NCI-H460 (cell line): ENCODE results near the gene FOXL2NB. TPM values are rescaled to one million over a fixed set of nuclear protein-coding genes. Genes with fewer than 3 reads are reported as not detected.

Experiments
- DNase-seq: peaks from one replicate; pipeline ENCODE4 v3.0.0-alpha.2; 2016; ENCODE audit warnings: low read depth; ENCODE audit errors: extremely low read depth
- total RNA-seq: library from RNA; depleted of rRNA; stranded (reverse); fragments of >200 nt; shearing (Covaris generic); gene quantifications from 2 replicates; pipeline ENCODE4 v1.2.3, GENCODE V29; 2014; rRNA removed

The FOXL2NB gene
- total RNA-seq, 1 experiment from 2014 or later: 1.8 TPM

DNA sequence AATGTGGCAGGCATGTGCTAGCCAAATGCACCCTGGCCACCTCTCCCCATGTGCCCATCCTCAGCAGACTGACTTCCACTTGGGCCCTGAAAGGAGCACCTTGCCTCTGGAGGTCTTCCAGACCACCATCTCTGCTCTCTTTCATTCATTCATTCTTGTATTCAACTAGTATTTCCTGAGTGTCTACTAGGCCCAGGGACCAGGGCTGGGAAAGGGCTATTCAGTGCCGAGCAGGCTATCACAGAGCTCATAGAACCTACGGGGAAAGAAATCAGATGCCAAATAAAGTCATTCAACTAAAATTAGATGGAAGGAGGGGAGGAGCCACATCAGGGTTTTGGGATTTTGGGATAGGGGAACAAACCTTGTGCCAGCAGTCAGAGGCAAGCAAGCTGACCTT lies 40.2 kb downstream of the FOXL2NB start:
- no peak for DNase-seq

DNA sequence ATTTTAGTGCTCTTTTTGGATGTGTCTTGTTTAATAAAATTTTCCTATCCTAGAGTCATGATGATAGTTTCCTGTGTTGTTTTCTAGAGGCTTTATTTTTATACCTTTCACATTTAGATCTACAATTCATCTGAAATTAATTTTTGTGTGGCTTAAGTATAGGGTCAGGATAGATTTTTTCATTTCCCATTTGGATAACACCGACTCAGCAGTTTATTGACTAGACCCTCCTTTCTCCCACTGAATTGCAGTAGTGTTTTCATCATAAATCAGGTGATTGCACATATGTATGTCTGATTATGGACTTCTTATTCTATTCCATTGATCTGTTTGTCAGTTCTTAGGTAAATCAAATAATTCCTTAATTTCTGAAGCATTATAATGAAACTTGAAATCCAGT lies 48.7 kb downstream of the FOXL2NB start:
- DNase-seq: no peak

Other genes with a start within 250 kb of the FOXL2NB start
- gene PIK3CB, start 112.3 kb upstream of the FOXL2NB start, total RNA-seq: 15.2 and 16.5 TPM in 2 replicates
- gene FOXL2, start 80 bp upstream of the FOXL2NB start, total RNA-seq: 2.7 and 3.0 TPM in 2 replicates
- not detected in 2 replicates for gene PRR23A, start 59.1 kb downstream of the FOXL2NB start, total RNA-seq
- not detected in 2 replicates for gene PRR23B, start 73.7 kb downstream of the FOXL2NB start, total RNA-seq
- not detected in 2 replicates for gene PRR23C, start 97.7 kb downstream of the FOXL2NB start, total RNA-seq